WI38 (cell line): ENCODE results near the gene SH3BP2.

Experiments used
- H3K4me3 ChIP-seq: 2 replicates; pipeline ENCODE4 v1.5.1; 2011; ENCODE audit warnings: low read depth, mild to moderate bottlenecking, control low read depth, low read length
- CTCF ChIP-seq: IDR thresholded peaks from 2 replicates; pipeline ENCODE4 v1.5.1; 2012; ENCODE audit warnings: low read depth, mild to moderate bottlenecking, control low read depth, low read length

SH3BP2 gene

GRCh38 chr4:2805712-2806389 lies 13.0 kb downstream of the SH3BP2 start:
- H3K4me3 ChIP-seq: no peak overlapping the region
- no peak for TF ChIP-seq CTCF

GRCh38 chr4:2806390-2807355 lies 13.8 kb downstream of the SH3BP2 start:
- no peak for TF ChIP-seq CTCF
- H3K4me3 ChIP-seq: no peak overlapping the region

- TF ChIP-seq CTCF: no peak
These were observed 14.7 kb downstream of the SH3BP2 start for GRCh38 chr4:2807571-2807970.

GRCh38 chr4:2808001-2808400 lies 15.1 kb downstream of the SH3BP2 start:
- no peak for TF ChIP-seq CTCF
- H3K4me3 ChIP-seq: no peak overlapping the region

More at GRCh38 chr4:2807571-2807970, 14.7 kb downstream of the SH3BP2 start:
- H3K4me3 ChIP-seq: no peak overlapping the region

- no peak overlapping the region for H3K4me3 ChIP-seq
- TF ChIP-seq CTCF: no peak
These were observed 16.8 kb downstream of the SH3BP2 start for GRCh38 chr4:2809610-2810180.

DNA sequence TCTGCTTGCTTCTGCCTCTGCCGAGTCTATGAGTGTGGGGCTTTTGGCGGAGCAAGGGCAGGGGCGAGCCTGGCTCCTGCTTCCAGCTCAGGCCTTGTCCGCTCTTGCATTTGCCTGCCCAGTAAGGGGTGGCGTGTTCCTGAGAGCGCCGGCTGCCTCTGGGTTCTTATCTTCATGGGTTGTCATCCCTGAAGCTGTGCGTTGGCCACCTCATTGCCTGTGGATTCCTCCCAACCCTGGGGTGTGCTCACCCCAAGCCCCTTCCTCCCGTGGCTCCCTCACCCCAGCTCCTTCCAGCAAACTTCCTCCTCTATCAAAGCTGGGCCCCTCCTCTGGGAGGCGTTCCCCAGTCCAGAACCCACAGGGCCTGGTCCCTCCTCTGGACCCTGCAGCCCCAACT lies 17.5 kb downstream of the SH3BP2 start:
- no peak for TF ChIP-seq CTCF
- no peak overlapping the region for H3K4me3 ChIP-seq
